HG02642 (cell line): ENCODE data around the gene SLC25A39.
A peak's percentile ranks its signal among the peaks of the same experiment; 100 is the strongest.
"Not testable (repeated sequence)": the region's sequence is repeated elsewhere in the genome, so short reads cannot be mapped to it uniquely, and the experiment has no call there.

ENCODE experiments used
- ATAC-seq: cut with Tn5 transposase; IDR thresholded peaks from one replicate; pipeline ENCODE4 v1.9.1; 2021; ENCODE audit warnings: mild to moderate bottlenecking; ENCODE audit not compliant: unreplicated experiment, poor library complexity

Gene SLC25A39

DNA sequence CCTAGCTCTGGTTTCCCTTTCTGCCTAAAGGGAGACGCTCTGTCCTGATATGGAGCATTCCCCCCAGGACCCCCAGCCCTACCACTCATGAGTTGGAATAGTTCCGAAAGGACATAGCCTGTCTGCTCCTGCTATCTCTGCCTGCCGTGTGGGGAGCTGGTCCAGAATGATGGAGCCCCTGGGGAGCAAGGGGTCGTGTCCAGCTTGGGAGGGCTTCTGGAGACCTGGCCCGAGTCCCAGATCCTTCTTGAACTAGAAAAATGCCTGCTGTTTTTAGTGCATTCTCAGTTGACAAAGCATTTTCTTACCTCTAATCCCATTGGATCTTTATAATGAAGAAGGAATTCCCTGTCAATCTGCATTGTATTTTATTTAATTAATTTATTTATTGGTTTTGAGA lies 11.3 kb upstream of the SLC25A39 start:
- ATAC-seq = no peak

DNA sequence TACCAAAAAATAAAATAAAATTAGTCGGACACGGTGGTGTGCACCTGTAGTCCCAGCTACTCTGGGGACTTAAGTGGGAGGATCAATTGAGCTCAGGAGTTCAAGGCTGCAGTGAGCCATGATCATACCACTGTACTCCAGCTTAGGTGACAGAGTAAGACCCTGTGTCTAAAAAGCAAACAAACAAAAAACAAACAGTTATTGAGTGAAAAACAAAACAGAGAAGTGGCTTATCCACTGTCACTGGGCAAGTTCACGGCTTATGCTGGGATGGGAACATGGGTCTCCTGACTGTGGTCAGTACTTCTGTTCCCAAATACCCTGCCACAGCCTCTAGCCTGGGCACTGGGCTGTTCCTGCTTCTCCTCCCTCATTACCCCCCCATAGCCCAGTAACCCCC lies 10.9 kb upstream of the SLC25A39 start:
- no peak for ATAC-seq

DNA sequence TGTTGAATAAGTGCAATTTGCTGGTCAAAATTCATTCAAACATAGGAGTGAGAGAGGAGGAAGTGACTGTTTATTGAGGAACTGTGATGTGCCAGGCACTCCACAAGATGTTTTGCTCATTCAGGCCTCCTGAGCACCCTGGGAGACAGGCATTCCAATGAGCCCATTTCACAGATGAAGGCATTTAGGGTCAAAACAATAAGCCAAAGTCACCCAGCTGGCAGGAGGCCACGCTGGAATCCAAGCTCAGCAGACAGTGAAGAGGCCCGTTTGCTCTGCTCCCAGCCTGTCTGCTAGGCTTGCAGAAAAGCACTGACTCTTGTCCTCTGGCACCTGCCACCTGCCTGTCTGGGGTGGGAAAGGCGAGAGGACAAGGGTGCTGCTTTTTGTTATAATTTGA lies 10.1 kb upstream of the SLC25A39 start:
- no peak for ATAC-seq

DNA sequence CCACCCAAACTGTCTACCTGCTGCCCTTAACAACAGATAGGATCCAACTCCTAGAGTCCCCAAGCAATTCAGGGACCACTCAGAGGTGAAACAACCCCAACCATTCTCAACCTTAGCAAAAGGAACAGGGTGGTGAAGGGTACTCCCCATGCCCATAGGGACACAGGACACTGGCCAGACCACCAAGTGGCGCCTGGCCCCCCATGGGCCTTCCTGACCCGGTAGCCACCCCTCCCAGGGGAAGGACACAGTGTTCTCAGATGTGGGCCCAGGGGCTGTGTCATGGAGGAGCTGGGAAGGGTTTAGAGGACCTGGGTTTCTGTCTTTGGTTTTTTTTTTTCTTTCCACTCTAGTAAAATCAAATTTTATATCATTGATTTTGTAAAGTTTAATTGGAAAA lies 9.7 kb upstream of the SLC25A39 start:
- ATAC-seq = no peak

DNA sequence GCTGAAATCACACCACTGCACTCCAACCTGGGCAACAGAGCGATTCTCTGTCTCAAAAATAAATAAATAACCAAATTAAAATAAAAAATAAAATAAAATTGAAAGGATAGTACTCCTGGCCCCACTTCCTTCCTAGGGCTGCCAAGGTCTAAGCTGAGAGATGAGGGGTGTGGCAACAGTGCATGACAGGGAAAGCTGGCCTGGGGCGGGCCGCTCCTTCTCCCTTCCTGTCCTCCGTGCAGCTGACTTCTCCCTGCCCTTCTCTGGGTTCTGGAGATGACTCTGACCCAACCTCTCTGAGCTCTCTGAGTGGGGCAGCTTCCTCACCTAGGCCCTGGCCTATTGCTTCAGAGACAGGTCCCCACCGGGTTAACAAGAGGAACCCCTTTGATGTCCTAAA lies 8.7 kb upstream of the SLC25A39 start:
- ATAC-seq = no peak

DNA sequence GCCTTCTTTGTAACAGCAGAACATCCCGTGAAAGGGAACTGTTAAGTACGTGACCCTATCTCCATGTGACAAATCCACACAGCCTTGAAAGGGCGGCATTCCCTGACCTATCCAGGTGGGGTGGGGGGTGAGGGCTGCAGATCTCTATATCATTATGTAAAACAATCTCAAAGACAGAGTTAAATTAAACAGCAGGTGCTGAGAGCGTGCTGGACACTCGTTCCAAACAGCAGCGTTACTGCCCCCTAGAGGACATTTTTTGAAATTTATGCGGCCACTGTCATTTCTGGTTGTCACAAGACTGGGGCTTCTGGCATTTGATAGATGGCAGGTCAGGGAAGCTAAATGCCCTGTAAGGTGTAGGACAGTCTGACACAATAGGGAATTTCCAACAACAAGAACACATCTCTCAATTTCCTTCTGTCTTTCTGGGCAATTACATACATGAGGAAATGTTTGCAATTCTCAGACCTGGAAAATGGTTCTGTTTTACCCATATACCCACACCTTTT lies 6.7 kb upstream of the SLC25A39 start:
- ATAC-seq = no peak

DNA sequence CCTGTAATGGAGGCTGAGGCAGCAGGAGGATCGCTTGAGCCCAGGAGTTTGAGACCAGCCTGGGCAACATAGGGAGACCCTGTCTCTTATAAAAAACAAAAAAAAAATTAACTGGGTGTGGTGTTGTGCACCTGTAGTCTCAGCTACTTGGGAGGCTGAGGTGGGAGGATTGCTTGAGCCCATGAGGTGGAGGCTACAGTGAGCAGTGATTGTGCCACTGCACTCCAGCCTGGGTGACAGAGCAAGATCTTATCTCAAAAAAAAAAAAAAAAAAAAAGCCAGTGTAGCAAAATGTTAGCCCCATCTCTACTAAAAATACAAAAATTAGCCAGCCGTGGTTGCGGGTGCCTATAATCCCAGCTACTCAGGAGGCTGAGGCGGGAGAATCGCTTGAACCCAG lies 5.6 kb upstream of the SLC25A39 start:
- ATAC-seq = not testable (repeated sequence)

DNA sequence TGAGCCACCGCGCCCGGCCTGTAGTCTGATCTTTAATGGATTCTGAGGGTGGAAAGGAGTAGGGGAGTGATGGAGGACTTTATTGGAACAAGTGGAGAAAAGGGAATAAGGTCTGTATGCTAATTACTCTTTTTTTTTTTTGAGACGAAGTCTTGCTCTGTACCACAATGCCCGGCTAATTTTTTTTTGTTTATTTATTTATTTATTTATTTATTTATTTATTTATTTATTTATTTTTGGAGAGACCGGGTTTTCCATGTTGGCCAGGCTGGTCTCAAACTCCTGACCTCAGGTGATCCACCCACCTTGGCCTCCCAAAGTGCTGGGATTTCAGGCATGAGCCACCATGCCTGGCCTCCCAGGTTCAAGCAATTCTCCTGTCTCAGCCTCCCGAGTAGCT lies 4.9 kb upstream of the SLC25A39 start:
- not testable (repeated sequence) for ATAC-seq

DNA sequence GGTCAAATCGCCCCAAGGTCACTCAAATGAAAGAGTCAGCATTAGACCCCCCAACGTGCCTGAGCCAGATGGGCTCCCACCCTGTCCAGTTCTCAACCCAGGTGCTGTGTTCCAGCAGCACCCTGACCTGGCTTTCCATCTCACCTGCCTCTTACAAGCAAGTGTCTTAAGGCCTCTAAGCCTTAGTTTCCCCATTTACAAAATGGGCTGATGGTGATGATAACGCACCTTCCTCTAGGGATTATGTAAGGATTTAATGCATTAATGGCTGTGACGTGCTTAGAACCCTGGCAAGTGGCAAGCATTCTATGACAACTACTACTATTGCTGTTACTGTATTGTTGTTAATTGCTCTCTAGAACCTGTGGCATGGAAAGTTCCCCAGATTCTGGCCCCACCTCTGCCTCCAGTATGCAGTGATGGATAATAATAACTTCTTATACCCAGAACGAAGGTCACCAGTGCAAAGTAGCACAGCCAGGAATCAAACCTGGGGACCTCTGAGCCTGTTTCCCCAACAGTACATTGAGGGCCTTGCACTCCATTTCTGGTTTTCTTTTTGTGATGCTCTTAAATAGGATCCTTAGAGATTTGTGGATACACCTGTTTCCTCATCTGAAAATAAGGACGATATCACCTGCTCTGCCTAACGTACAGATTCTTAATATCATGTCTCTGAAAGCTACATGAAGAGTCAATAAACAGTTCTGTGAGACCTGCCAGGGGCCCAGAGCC lies 3.3 kb upstream of the SLC25A39 start:
- no peak for ATAC-seq

DNA sequence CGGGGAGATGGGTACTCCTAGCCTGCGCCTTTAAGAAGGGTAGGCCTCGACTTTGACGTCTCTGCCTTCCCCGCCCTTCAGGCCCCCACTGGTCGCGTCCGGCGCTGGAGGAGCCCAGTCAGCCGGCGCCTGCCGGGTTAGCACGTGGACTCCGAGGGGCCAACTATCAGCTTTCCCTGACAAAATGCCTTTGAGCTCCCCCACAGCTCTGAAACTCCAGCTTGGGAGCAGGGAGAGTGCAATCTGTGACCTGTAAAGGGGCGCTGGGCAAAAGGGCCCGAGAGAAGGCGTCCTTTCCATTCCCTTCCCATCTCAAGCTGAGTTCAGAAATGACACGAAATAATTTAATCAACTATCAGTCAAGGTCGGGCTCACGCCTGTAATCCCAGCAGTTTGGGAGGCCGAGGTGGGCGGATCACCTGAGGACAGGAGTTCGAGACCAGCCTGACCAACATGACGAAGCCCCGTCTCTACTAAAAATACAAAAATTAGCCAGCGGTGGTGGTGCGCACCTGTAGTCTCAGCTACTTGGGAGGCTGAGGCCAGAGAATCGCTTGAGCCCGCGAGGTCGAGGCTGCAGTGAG lies 2.3 kb upstream of the SLC25A39 start:
- peak; percentile 46 for ATAC-seq

DNA sequence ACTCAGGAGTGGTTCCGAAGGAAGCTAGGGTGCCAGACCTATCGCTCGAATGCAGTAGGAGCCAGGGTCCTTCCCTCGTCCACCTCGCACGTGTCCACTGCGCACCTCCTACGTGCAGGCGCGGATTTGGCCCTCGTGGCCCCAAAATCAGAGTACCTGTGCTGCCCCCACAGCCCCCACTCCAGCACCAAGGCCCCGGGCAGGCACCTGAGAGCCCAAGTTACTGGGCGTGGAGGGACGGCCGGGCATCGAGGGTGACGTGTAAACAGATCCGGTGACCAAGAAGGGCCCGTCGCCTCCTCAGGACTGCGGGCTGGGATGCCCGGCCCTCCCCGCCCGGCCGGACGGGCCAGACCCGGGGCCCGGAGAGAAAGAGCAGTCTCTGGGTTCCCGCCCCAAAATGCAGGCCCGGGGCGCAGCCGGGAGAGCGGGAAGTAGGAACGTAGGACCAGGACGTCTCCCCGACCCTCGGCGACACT lies 492 bp downstream of the SLC25A39 start:
- peak; percentile 2 for ATAC-seq

DNA sequence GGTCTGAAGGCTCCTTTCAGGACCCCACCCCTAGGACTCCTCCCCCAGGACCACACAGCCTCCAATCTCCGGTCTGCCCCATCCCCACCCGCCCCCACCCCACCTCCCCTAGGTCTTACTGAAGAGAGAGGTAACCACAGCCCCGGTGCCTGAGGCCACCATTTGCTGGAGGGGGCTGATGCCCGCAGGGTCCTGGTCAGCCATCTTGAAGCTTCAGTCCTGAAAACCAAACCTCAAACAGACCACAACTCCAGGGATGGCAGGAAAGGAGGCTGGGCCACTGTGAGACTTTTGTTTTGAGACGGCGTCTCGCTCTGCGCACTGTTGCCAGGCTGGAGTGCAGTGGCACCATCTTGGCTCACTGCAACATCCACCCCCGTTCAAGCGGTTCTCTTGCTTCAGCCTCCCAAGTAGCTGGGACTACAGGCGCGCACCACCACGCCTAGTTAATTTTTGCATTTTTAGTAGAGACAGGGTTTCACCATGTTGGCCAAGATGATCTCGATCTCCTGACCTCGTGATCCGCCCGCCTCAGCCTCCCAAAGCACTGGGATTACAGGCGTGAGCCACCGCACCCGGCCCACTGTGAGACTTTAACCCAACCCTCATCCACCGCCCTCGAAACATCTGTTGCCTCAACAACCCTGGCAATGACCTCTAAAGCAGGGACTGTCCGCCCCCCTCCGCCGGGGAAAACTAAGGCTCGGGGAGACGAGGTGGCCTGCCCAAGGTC lies 1.1 kb downstream of the SLC25A39 start:
- no peak for ATAC-seq

DNA sequence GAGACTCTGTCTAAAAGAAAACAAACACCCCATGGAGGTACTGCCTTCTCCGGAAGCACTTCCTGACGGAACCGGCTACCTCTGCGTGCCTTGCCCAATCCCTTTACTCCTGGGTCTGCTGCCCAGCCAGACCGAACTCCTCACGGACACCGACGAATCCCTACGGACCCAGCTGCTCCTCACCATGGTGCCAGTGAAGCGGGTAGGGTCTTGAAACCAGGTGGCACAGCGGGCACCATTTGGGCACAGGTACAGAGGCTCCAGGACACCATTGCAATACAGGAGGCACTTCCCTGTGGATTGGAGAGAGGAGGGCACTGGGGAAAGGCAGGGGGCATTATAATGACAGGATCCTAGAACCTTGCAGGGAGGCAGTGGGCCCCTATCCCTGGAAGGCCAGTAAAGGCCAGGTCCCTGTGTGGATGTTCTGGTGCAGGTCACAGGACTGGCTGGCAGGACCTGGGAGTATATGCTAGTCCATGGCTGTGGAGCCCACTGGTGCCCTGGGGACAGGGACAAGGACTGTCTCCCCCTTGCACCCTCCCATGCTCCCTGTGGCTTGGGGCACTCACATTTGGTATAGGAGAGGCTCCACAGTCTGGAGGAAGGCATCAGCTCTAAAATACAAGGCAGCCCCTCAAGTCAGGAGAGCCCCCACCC lies 2.3 kb downstream of the SLC25A39 start:
- ATAC-seq = no peak

DNA sequence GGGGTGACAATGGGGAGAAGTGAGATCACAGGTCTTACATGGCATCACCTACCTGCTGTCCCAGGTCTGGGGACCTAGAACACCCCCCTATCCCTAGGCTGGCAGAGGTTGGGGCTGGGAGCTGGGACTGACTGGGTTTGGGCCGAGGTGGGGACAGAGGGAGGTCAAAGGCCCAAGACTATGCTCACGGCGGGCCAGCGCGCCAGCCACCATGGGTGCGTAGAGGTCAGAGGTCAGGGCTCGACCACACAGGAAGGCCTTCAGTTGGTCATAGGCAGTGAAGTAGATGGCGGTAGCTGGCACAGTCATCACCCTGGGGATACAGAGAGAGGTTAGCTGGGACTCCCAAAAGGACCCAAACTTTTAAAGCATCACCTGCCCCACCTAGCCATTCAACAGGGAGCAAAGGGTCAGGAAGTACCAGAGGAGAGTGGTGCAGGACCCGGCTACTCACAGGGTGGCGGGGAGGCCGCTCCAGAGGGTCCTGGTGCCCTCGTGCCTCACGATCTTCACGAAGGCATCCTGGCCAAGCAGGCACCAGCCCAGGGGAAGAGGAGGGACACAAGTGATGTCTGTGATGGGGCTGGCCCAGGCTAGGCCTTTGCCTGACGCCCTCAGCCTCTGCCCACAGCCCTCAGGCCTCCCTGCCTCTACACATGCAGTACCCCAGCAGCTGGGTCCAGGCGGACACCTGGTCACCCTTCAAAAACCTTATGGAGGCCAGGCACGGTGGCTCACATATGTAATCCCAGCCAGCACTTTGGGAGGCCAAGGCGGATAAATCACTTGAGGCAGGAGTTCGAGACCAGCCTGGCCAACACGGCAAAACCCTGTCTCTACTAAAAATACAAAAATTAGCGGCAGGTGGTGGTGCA lies 3.1 kb downstream of the SLC25A39 start:
- ATAC-seq = no peak

DNA sequence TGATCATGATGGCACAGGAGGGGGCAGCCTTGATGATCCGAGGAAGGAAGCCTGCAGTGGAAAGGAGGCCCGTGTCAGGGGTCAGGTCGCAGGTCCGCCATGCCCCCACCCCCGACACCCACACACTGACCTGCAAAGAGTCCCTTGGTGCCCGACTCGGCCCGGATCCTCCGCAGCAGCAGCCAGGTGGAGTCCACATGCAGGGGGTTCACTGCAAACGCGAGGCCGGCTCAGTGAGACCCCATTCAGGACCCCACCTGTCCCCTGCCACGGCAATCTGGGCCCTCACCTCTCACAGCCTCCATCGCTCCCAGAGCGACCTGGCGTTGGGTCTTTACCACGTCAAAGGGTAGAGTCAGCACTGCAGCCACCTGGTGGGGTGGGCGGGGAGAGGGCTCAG lies 4.6 kb downstream of the SLC25A39 start:
- no peak for ATAC-seq

DNA sequence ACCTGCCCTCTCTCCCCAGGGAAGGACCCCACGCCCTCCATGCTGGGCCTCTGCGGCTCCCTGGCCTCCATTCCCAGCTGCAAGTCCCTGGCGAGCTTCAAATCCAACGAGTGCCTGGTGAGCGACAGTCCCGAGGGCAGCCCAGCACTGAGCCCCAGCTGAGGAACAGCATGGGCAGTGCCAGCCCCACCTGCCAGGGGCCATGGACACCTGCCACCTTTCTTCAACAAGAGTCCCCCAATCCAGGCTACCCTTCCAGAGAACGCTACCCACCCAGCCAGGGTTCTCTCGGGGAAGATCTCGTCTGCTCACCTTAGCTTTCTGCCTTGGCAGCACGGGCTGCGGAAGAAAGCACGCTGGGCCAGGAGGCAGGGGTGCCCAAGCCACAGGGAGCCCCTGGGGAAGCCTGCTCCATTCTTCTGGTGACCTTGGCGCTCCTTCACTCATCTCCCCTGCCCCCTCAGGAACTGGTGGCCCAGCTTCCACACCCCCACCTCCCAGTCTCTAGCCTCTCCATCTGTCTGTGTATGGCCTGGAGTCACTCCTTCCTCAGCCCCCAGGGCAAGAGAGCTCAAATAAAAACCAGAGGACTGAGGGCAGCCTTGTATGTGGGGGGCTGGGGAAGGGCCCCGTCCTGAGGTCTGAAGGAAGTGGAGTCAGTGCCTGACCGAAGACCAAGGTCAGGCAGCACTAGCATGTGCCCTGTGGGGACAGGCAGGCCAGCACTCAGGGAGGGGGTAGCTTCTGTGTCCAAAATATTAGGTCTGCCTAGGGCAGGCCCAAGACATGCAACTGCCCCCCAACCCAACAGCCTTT lies 6.3 kb downstream of the SLC25A39 start:
- no peak for ATAC-seq

DNA sequence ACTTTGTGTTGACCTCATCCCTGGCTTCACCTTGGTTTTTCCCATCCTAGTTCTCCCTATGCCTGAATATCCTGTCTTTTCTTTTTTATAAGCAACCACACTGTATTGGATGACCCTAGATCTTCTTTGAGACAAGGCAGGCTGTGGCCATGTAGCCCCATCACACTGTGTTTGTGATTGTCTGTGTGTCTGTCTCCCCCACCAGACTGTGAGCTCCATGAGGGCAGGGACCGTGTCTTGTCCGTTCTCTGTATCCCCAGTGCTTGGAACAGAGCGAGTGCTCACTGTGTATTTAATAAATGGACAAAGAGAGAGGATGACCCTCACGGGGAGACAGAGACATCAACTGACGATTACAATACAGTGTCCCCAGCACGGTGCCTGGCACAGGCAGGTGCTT lies 7.1 kb downstream of the SLC25A39 start:
- no peak for ATAC-seq

DNA sequence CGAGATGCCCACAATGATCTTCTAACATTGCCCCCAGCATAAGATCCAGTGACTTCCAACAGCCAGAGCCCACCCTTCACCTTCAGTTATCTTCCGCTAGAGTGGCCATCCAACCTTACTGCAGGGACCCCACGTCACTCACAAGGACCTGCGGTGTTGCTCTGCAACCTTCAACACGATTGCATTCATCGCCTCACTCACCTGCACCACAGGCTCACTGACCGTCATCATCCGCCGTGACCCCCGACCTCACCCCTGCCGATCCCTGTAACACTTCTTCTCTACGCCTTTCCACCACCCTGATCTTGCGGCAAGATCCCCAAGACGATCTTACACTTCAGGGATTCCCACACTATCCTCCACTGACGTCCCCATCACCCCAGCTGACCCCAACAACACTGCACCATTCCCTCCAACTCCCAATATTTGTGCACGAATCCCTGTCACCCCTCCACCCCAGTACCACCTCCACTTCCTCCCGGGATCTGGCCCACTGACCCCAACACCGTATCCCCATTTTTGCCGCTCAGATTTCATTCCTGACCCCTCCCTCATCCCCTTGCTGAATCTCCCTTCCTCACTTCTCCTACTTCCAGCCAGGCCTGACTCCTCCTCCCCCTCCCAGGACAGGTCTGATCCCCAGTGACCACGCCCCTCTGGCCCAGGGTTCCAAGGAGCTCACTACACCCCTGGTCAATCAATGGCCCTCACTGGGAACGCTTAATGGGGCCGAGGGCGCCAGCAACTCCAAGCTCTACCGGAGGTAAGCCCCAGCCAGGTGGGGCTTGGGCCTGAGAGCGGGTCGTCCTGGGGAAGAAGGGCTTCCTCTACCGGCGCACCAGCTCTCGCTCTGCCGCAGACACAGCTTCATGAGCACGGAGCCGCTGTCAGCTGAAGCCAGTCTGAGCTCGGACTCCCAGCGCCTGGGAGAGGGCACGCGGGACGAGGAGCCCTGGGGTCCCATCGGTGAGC lies 8.6 kb downstream of the SLC25A39 start:
- no peak for ATAC-seq
